Right lobe of liver (tissue), 6 donors: ENCODE data around the gene VGLL3. TPM values are rescaled to one million over a fixed set of nuclear protein-coding genes. Genes with fewer than 3 reads are reported as not detected.

Experiments
- ATAC-seq, 4 donors: fragments of 200-7000 bp; cut with Tn5 transposase; one replicate each; pipeline ENCODE4 v1.9.1; 2020; ENCODE audit warnings: mild to moderate bottlenecking in 4 of 4, moderate library complexity in 4 of 4
- DNase-seq, 3 donors: peaks; one replicate each; pipeline ENCODE4 v3.0.0-alpha.2; 2020
- H3K27ac ChIP-seq, 3 donors: fragments of 200-600 bp; one replicate each; pipeline ENCODE4 v1.8.0; 2022
- H3K27me3 ChIP-seq, 2 donors: fragments of 200-600 bp; one replicate each; pipeline ENCODE4 v1.8.0; 2022
- H3K36me3 ChIP-seq, 4 donors: fragments of 200-600 bp; sonication (generic) in 1 of 4; one replicate each; pipeline versions ENCODE4 v1.5.1 to v1.8.0; 2017 to 2022; ENCODE audit warnings: control low read depth in 1 of 4
- H3K4me1 ChIP-seq, 4 donors: fragments of 200-600 bp; sonication (generic) in 1 of 4; one replicate each; pipeline versions ENCODE4 v1.5.1 to v1.8.0; 2017 to 2022; ENCODE audit warnings: control low read depth in 1 of 4
- H3K4me3 ChIP-seq, 3 donors: fragments of 200-600 bp; one replicate each; pipeline ENCODE4 v1.8.0; 2022
- H3K9me3 ChIP-seq, 4 donors: fragments of 200-600 bp; sonication (generic) in 1 of 4; one replicate each; pipeline versions ENCODE4 v1.5.1 to v1.8.0; 2017 to 2022; ENCODE audit warnings: control low read depth in 1 of 4
- POLR2A ChIP-seq: fragments of 450-650 bp; IDR thresholded peaks from one replicate; pipeline ENCODE4 v1.6.1; 2017; ENCODE audit warnings: antibody characterized with exemption, mild to moderate bottlenecking
- WGBS: methylation state at CpG from one replicate; pipeline ENCODE4 v1.1.6; 2018; ENCODE audit warnings: low coverage, low lambda C conversion rate; ENCODE audit not compliant: insufficient coverage; ENCODE audit errors: missing lambda C conversion rate; 5-methylcytosine and 5-hydroxymethylcytosine counted together
- intact Hi-C, 2 donors: fragments of 100-400 bp; cut with DNase I; formaldehyde crosslinking; loops; one replicate each; pipeline versions ENCODE4 v1.11.2 to v1.14.1; 2022
- total RNA-seq, 6 experiments: library from RNA; depleted of rRNA in 2 of 6; stranded (reverse); fragments of >200 nt in 2 of 6; fragmentation: NEBNext Ultra II Directional in 3 of 6; extraction: Animal tissue kit (Norgen Biotek cat#: 25700) in 3 of 6; gene quantifications; one replicate each; pipeline versions ENCODE4 v1.1.0 to v1.2.4, GENCODE V29; 2016 to 2023
- TF ChIP-seq, protein P1 (sequence below), 4 donors: fragments of 200-600 bp in 3 of 4; fragments of 450-650 bp in 1 of 4; IDR thresholded peaks; one replicate each; pipeline versions ENCODE4 v1.5.1 to v1.8.0; 2016 to 2022; ENCODE audit warnings: antibody characterized with exemption in 4 of 4, mild to moderate bottlenecking in 2 of 4
- donor health status: DM: no; HTN: yes; CAD: no.
- donor health status: DM: no; HTN: no; CAD: no.
- donor health status: DM: no; HTN: no; CAD: no.
- donor health status: DM: no; HTN: yes; CAD: no.
- donor health status: DM: no; HTN: yes; CAD: no.

Gene VGLL3
- total RNA-seq, 6 experiments from 2014 or later: 0.21 to 3.8 (median 0.79) TPM

DNA sequence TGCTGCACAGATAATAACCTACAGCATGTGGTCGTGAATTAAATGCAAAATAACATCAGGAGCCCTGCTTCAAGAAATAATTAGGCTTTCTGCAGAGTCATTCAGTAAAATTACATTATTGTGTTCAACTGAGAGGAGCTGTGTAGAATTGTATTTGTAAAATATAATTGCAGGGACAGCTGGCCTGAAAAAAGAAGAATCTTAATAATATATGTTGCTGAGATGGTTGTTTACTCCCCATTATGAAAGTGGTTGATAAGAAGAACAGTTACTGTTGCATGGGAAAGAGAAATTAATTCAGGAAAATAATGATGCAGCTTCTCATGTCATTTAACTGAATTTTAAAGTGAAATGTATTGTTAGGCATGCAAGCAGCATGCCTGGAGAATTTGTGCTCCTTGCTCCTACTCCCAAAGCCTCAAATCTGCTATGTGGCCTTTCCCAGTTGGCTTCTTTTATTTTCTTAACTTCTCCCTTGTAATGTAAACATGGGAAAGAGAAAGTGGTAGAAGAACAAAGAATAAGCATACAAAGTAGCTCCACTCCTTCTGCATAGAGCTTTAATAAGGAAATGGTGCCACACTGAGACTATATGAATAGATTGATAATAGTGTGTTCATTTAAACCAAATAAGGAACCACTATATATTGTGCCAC, 100.1 kb downstream of the VGLL3 start:
- Histone ChIP-seq H3K27ac (no peak overlapping the region), H3K9me3 (no peaks in the 10 kb centered on the region), H3K4me1 (no peaks in the 10 kb centered on the region), H3K36me3 (no peaks in the 10 kb centered on the region), H3K4me3 (no peak overlapping the region), H3K27me3 (no peaks in the 10 kb centered on the region)
- intact Hi-C loops: no loop called here
- TF ChIP-seq, protein P1, sequence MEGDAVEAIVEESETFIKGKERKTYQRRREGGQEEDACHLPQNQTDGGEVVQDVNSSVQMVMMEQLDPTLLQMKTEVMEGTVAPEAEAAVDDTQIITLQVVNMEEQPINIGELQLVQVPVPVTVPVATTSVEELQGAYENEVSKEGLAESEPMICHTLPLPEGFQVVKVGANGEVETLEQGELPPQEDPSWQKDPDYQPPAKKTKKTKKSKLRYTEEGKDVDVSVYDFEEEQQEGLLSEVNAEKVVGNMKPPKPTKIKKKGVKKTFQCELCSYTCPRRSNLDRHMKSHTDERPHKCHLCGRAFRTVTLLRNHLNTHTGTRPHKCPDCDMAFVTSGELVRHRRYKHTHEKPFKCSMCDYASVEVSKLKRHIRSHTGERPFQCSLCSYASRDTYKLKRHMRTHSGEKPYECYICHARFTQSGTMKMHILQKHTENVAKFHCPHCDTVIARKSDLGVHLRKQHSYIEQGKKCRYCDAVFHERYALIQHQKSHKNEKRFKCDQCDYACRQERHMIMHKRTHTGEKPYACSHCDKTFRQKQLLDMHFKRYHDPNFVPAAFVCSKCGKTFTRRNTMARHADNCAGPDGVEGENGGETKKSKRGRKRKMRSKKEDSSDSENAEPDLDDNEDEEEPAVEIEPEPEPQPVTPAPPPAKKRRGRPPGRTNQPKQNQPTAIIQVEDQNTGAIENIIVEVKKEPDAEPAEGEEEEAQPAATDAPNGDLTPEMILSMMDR (IDR thresholded peaks at IDR 0.05): no peak
- no peak for TF ChIP-seq POLR2A
- ATAC-seq (no peak), DNase-seq (no peak)
- WGBS: 14% methylated on average over 1 of the region's 1 CpG

Other genes starting within 250 kb of the VGLL3 start
- 10 to 100 TPM; 16.9 to 34.8 (median 21.3) TPM for gene CHMP2B, start 236.2 kb upstream of the VGLL3 start, total RNA-seq